Lower leg skin (tissue), 4 donors: ENCODE results near the gene CAVIN3. TPM values are rescaled to one million over a fixed set of nuclear protein-coding genes. Genes with fewer than 3 reads are reported as not detected.

Experiments
- DNase-seq, 2 donors: peaks; one replicate each; pipeline ENCODE4 v3.0.0-alpha.2; 2019; ENCODE audit warnings: low spot score in 2 of 2
- H3K4me3 ChIP-seq: fragments of 200-600 bp; sonication (generic); 2 replicates; pipeline ENCODE4 v1.5.1; 2017; ENCODE audit warnings: mild to moderate bottlenecking, low read depth; ENCODE audit not compliant: poor library complexity, severe bottlenecking
- CTCF ChIP-seq, 3 donors: fragments of 450-650 bp; IDR thresholded peaks; one replicate each; pipeline ENCODE4 v1.5.1; 2016; ENCODE audit warnings: antibody characterized with exemption in 3 of 3, mild to moderate bottlenecking in 3 of 3, moderate library complexity in 2 of 3
- POLR2A ChIP-seq, 2 donors: fragments of 450-650 bp; IDR thresholded peaks; one replicate each; pipeline ENCODE4 v1.6.1; 2016 to 2017; ENCODE audit warnings: antibody characterized with exemption in 2 of 2, mild to moderate bottlenecking in 1 of 2, moderate library complexity in 1 of 2
- WGBS, 2 donors: methylation state at CpG; one replicate each; pipeline ENCODE4 v1.1.5; 2018; 5-methylcytosine and 5-hydroxymethylcytosine counted together
- intact Hi-C: fragments of 100-400 bp; cut with DNase I; formaldehyde crosslinking; loops from one replicate; pipeline ENCODE4 v1.15.0; 2023; ENCODE audit warnings: low total_unique reads
- total RNA-seq, 4 donors: library from RNA; depleted of rRNA; stranded (reverse); fragments of >200 nt; gene quantifications; one replicate each; pipeline ENCODE4 v1.1.0, GENCODE V29; 2016

Gene CAVIN3
- total RNA-seq, 4 donors from 2014 or later = 27.1 to 96.9 (median 48.9) TPM

- 19 to 27% methylated on average over 9 of the region's 9 CpGs for whole genome bisulfite sequencing, 2 donors
- intact Hi-C loops = loop anchor here (5.0 kb wide), 1 partner anchor 330 kb away; no protein-coding TSS in a partner anchor
- no peak overlapping the region for H3K4me3 ChIP-seq
- TF ChIP-seq CTCF (IDR thresholded peaks at IDR 0.05) (no peak), POLR2A (IDR thresholded peaks at IDR 0.05) (no peak)
- peak in 1 of 2 donors; percentile 30 for DNase-seq
These were observed 36.9 kb upstream of the CAVIN3 start for GRCh38 chr11:6357222-6357621.

GRCh38 chr11:6356503-6357055 lies 36.3 kb upstream of the CAVIN3 start:
- TF ChIP-seq CTCF (IDR thresholded peaks at IDR 0.05) (no peak), POLR2A (IDR thresholded peaks at IDR 0.05) (no peak)
- WGBS, 2 donors = 63 to 67% methylated on average over 4 of the region's 4 CpGs
- no peak overlapping the region for H3K4me3 ChIP-seq
- intact Hi-C loops = loop anchor here (5.0 kb wide), 1 partner anchor 329 kb away; no protein-coding TSS in a partner anchor
- no peak for DNase-seq

GRCh38 chr11:6354651-6355485 lies 34.6 kb upstream of the CAVIN3 start:
- H3K4me3 ChIP-seq = no peak overlapping the region
- TF ChIP-seq POLR2A (IDR thresholded peaks at IDR 0.05) (no peak), CTCF (IDR thresholded peaks at IDR 0.05) (no peak)
- no peak for DNase-seq
- 90 to 91% methylated on average over 4 of the region's 4 CpGs for WGBS, 2 donors
- intact Hi-C loops = loop anchor here (5.0 kb wide), 1 partner anchor 328 kb away; no protein-coding TSS in a partner anchor

- no peak overlapping the region for H3K4me3 ChIP-seq
- DNase-seq = peak in 1 of 2 donors; percentile 25
- no peak for TF ChIP-seq POLR2A (IDR thresholded peaks at IDR 0.05)
- TF ChIP-seq CTCF (IDR thresholded peaks at IDR 0.05) = peak in 1 of 3 donors; percentile 11
- intact Hi-C loops = no loop called here
- WGBS, 2 donors = 7 to 13% methylated on average over 5 of the region's 5 CpGs
These were observed 33.2 kb upstream of the CAVIN3 start for GRCh38 chr11:6353367-6353987.

- no peak for DNase-seq
- intact Hi-C loops = no loop called here
- no peak overlapping the region for H3K4me3 ChIP-seq
- 73 to 78% methylated on average over 5 of the region's 5 CpGs for WGBS, 2 donors
- TF ChIP-seq POLR2A (IDR thresholded peaks at IDR 0.05) (no peak), CTCF (IDR thresholded peaks at IDR 0.05) (no peak)
These were observed 31.6 kb upstream of the CAVIN3 start for GRCh38 chr11:6351782-6352382.
